Adrenal gland (tissue), 12 donors: ENCODE data around the gene PSMD5. TPM values are rescaled to one million over a fixed set of nuclear protein-coding genes. Genes with fewer than 3 reads are reported as not detected.

ENCODE experiments used
- DNase-seq, 7 donors: peaks; one replicate each; pipeline ENCODE4 v3.0.0-alpha.2; 2019 to 2020
- H3K27ac ChIP-seq, 5 donors: fragments of 200-600 bp; sonication (generic) in 4 of 5; 1 replicate in 3 of 5; 2 replicates in 2 of 5; pipeline versions ENCODE4 v1.5.1 to v1.8.0; 2016 to 2020; ENCODE audit warnings: mild to moderate bottlenecking in 1 of 5
- H3K27me3 ChIP-seq: fragments of 200-600 bp; 2 replicates; pipeline ENCODE4 v1.8.0; 2021
- H3K36me3 ChIP-seq, 2 donors: fragments of 200-600 bp; replicated peaks in 1 of 2; 1 replicate in 1 of 2; 2 replicates in 1 of 2; pipeline versions ENCODE4 v1.5.1 to v1.8.0; 2018 to 2022
- H3K4me1 ChIP-seq, 2 donors: fragments of 200-600 bp; replicated peaks in 1 of 2; 1 replicate in 1 of 2; 2 replicates in 1 of 2; pipeline versions ENCODE4 v1.5.1 to v1.8.0; 2018 to 2021
- H3K4me3 ChIP-seq, 4 donors: fragments of 200-600 bp; sonication (generic) in 3 of 4; one replicate each; pipeline ENCODE4 v1.5.1; 2016 to 2018
- H3K9me3 ChIP-seq, 3 donors: fragments of 200-600 bp; sonication (generic) in 1 of 3; replicated peaks in 1 of 3; 1 replicate in 2 of 3; 2 replicates in 1 of 3; pipeline versions ENCODE4 v1.5.1 to v1.8.0; 2016 to 2021
- POLR2A ChIP-seq, 2 donors: fragments of 450-650 bp; IDR thresholded peaks; one replicate each; pipeline ENCODE4 v1.6.1; 2017; ENCODE audit warnings: antibody characterized with exemption in 2 of 2, mild to moderate bottlenecking in 2 of 2, moderate library complexity in 1 of 2
- WGBS, 4 donors: extraction: QIAGEN DNeasy Blood & Tissue Kit in 2 of 4; methylation state at CpG; one replicate each; pipeline versions ENCODE4 v1.1.5 to v1.1.7; 2013 to 2017; 5-methylcytosine and 5-hydroxymethylcytosine counted together
- intact Hi-C, 2 donors: fragments of 100-400 bp; cut with DNase I; formaldehyde crosslinking; loops; one replicate each; pipeline versions ENCODE4 v1.14.1 to v1.15.0; 2022 to 2023
- polyA plus RNA-seq, 3 donors: library from polyadenylated mRNA; stranded (reverse); fragments of 200-250 nt in 2 of 3; fragments of 350-450 nt in 1 of 3; fragmentation: Illumina TruSeq in 1 of 3; extraction: RNeasy Lipid Tissue Mini Kit (QIAGEN cat#74804) in 1 of 3; gene quantifications; one replicate each; pipeline ENCODE4 v1.2.3, GENCODE V29; 2013 to 2014
- total RNA-seq, 9 donors: library from RNA; depleted of rRNA in 4 of 9; stranded (reverse); fragments of >200 nt in 4 of 9; fragments of 120-200 nt in 1 of 9; fragmentation: NEBNext Ultra II Directional in 1 of 9; extraction: Animal tissue kit (Norgen Biotek cat#: 25700) in 1 of 9; gene quantifications; one replicate each; pipeline versions ENCODE4 v1.1.0 to v1.2.4, GENCODE V29; 2013 to 2023
- TF ChIP-seq, protein P1 (sequence below), 6 experiments: fragments of 450-650 bp in 4 of 6; fragments of 200-600 bp in 2 of 6; sonication (generic) in 1 of 6; IDR thresholded peaks; 1 replicate in 5 of 6; 2 replicates in 1 of 6; pipeline versions ENCODE4 v1.5.1 to v1.8.0; 2016 to 2021; ENCODE audit warnings: antibody characterized with exemption in 6 of 6, mild to moderate bottlenecking in 2 of 6, moderate library complexity in 1 of 6
- donor health status: healthy with polysubstance abuse.
- donor health status: Bipolar disorder and iron deficiency.
- donor health status: DM: yes; HTN: yes; CAD: no.
- donor health status: DM: no; HTN: no; CAD: no.
- donor health status: DM: no; HTN: no; CAD: no.
- donor health status: DM: yes; HTN: yes; CAD: no.

Gene PSMD5
- total and polyA plus RNA-seq, 12 donors: 15.6 to 78.8 (median 46.0) TPM

DNA sequence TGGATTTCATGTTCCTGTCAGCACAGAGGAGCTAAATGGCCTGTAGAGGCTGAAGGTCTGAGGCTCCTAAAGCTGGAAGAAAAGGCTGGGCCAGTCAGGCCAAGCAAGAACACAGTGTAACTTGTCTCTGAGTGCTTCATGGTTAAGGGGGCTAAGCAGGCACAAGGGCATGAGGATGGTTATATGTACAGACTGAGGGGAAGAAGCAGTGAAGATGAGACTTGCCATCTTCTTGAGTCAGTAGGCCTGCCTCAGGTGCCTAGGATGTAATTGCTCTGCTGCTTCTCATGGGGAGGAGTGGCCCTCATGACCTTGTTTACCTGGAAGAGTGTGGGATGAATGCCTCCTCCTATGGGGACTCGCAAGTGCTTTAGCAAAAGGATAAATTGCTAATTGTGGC is 8.7 kb upstream of the PSMD5 start:
- intact Hi-C loops: no loop called here
- WGBS, 4 donors: 97 to 100% (median 98%) methylated on average over 1 of the region's 1 CpG

DNA sequence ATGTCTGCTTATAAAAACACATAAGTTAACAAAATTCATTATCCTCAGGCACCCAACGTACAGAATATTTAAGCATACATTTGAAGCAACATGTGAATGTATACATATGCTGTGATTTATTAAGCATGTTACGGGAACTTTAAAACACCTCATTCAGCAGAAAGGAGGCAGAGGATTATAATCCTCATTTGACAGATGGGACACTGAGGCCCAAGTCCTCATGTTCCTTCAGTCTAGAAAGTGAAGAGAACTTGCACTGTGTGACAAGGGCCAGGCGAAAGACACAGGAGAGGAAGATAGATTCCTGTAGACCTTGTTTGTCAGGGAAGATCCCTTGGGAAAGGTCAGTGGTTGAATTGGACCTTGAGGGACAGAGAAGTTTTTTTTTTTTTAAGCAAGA is 7.6 kb upstream of the PSMD5 start:
- no peak for DNase-seq
- Histone ChIP-seq H3K27me3 (no peaks in the 10 kb centered on the region), H3K27ac (no peak overlapping the region), H3K4me1 (no peaks in the 10 kb centered on the region), H3K4me3 (no peak overlapping the region), H3K36me3 (no peaks in the 10 kb centered on the region), H3K9me3 (no peaks in the 10 kb centered on the region)
- intact Hi-C loops: no loop called here
- WGBS, 4 donors: 62 to 91% (median 89%) methylated on average over 3 of the region's 3 CpGs
- TF ChIP-seq, protein P1, sequence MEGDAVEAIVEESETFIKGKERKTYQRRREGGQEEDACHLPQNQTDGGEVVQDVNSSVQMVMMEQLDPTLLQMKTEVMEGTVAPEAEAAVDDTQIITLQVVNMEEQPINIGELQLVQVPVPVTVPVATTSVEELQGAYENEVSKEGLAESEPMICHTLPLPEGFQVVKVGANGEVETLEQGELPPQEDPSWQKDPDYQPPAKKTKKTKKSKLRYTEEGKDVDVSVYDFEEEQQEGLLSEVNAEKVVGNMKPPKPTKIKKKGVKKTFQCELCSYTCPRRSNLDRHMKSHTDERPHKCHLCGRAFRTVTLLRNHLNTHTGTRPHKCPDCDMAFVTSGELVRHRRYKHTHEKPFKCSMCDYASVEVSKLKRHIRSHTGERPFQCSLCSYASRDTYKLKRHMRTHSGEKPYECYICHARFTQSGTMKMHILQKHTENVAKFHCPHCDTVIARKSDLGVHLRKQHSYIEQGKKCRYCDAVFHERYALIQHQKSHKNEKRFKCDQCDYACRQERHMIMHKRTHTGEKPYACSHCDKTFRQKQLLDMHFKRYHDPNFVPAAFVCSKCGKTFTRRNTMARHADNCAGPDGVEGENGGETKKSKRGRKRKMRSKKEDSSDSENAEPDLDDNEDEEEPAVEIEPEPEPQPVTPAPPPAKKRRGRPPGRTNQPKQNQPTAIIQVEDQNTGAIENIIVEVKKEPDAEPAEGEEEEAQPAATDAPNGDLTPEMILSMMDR (IDR thresholded peaks at IDR 0.05): no peak
- TF ChIP-seq POLR2A (IDR thresholded peaks at IDR 0.05): no peak

More for the DNA sequence above, 8.7 kb upstream of the PSMD5 start:
- Histone ChIP-seq H3K27me3 (no peaks in the 10 kb centered on the region), H3K4me1 (no peaks in the 10 kb centered on the region), H3K9me3 (no peaks in the 10 kb centered on the region), H3K27ac (no peak overlapping the region), H3K4me3 (no peak overlapping the region), H3K36me3 (no peaks in the 10 kb centered on the region)
- no peak for TF ChIP-seq POLR2A (IDR thresholded peaks at IDR 0.05)
- TF ChIP-seq, protein P1 (IDR thresholded peaks at IDR 0.05): no peak
- DNase-seq: no peak

DNA sequence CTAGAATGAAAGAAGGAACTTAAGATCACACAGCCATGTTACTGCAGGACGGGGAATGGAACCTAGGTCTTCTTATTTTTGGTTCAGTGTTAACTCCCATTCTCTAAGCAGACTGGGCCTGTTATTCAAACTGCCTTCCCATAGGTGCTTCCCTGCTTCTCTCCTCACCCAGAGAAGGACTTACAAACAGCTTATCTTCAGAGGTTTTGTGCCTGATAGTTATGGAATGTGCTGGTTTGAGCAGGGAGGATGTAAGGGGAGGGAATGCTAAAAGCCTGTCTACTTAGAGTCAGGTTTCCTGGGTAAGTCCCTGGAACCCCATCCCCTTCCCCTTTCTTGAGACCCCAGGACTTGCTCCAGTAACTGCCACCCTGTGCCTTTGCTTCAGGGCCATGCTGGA is 4.2 kb upstream of the PSMD5 start:
- no peaks in the 10 kb centered on the region for H3K27me3 ChIP-seq
- H3K9me3 ChIP-seq: no peaks in the 10 kb centered on the region
- H3K4me3 ChIP-seq: no peak overlapping the region
- TF ChIP-seq, protein P1 (IDR thresholded peaks at IDR 0.05): no peak
- no peak for TF ChIP-seq POLR2A (IDR thresholded peaks at IDR 0.05)
- 78 to 93% (median 86%) methylated on average over 1 of the region's 1 CpG for WGBS, 4 donors
- peaks cover 3 to 13% of the 10 kb centered on the region in 2 donors for H3K4me1 ChIP-seq
- H3K27ac ChIP-seq: no peak overlapping the region
- no peaks in the 10 kb centered on the region for H3K36me3 ChIP-seq
- intact Hi-C loops: no loop called here
- DNase-seq: no peak

DNA sequence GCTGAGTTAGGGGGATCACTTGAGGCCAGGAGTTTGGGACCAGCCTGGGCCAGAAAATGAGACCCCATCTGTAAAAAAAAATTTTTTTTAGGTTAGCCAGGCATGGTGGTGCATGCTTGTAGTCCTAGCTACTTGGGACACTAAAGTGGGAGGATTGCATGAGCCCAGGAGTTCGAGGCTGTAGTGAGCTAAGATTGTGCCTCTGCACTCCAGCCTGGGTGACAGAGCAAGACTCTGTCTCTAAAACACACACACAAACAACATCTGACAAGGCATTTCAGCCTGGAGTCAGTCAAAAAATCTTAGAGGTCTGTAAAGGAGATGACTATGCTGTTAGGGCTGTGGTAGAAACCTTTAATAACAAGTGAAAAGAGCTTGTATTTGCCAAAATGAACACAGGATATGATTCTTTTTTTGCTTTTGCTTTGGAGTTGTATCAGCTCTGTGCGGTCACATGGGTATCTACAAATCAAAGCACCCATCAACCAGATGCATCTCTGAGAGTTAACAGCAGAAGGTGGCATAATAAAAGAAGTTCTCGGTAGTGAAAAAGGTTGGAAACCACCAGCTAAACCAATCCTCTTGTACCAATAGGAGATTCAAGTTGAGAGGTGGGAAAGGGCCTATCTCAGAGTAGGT is 3.6 kb upstream of the PSMD5 start:
- Histone ChIP-seq H3K4me3 (no peak overlapping the region), H3K36me3 (no peaks in the 10 kb centered on the region), H3K27ac (no peak overlapping the region), H3K9me3 (no peaks in the 10 kb centered on the region), H3K27me3 (no peaks in the 10 kb centered on the region), H3K4me1 (peaks cover 8 to 17% of the 10 kb centered on the region in 2 donors)
- no peak for TF ChIP-seq POLR2A (IDR thresholded peaks at IDR 0.05)
- TF ChIP-seq, protein P1 (IDR thresholded peaks at IDR 0.05): no peak
- no peak for DNase-seq
- intact Hi-C loops: no loop called here
- WGBS, 4 donors: 84 to 92% (median 89%) methylated on average over 3 of the region's 3 CpGs
